Mesendoderm (in vitro differentiated cells): ENCODE data around the gene HPS3.

ENCODE experiments used
- DNase-seq: peaks from one replicate; pipeline ENCODE4 v3.0.0; 2013
- H2AK5ac ChIP-seq: 2 replicates; pipeline ENCODE4 v1.6.1; 2013; ENCODE audit warnings: low read length, inconsistent platforms
- H2BK120ac ChIP-seq: 2 replicates; pipeline ENCODE4 v1.6.1; 2013; ENCODE audit warnings: low read depth, mild to moderate bottlenecking, low read length, moderate library complexity, mixed read lengths
- H2BK15ac ChIP-seq: replicated peaks from 2 replicates; pipeline ENCODE4 v1.6.1; 2013; ENCODE audit warnings: low read depth, mild to moderate bottlenecking, moderate library complexity
- H2BK5ac ChIP-seq: 2 replicates; pipeline ENCODE4 v1.6.1; 2013; ENCODE audit warnings: low read length, inconsistent platforms
- H3K18ac ChIP-seq: 2 replicates; pipeline ENCODE4 v1.6.1; 2013; ENCODE audit warnings: mild to moderate bottlenecking, low read length, mixed read lengths
- H3K23ac ChIP-seq: one replicate; pipeline ENCODE4 v1.6.1; 2013; ENCODE audit warnings: low read length
- H3K27ac ChIP-seq: 2 replicates; pipeline ENCODE4 v1.5.1; 2013; ENCODE audit warnings: low read depth, mild to moderate bottlenecking, inconsistent platforms, low read length, moderate library complexity
- H3K27me3 ChIP-seq: 2 replicates; pipeline ENCODE4 v1.6.1; 2013; ENCODE audit warnings: low read length, control low read depth, mild to moderate bottlenecking, inconsistent platforms; ENCODE audit not compliant: insufficient read depth, poor library complexity
- H3K36me3 ChIP-seq: 2 replicates; pipeline ENCODE4 v1.6.1; 2013; ENCODE audit warnings: low read length, inconsistent platforms; ENCODE audit not compliant: control insufficient read depth, insufficient read depth
- H3K4ac ChIP-seq: one replicate; pipeline ENCODE4 v1.6.1; 2013; ENCODE audit warnings: low read depth, mild to moderate bottlenecking, low read length, moderate library complexity
- H3K4me1 ChIP-seq: 2 replicates; pipeline ENCODE4 v1.6.1; 2013; ENCODE audit warnings: low read depth, low read length, inconsistent platforms; ENCODE audit not compliant: control insufficient read depth
- H3K4me2 ChIP-seq: 2 replicates; pipeline ENCODE4 v1.6.1; 2013; ENCODE audit warnings: low read length
- H3K4me3 ChIP-seq: 2 replicates; pipeline ENCODE4 v1.5.1; 2013; ENCODE audit warnings: mild to moderate bottlenecking, low read length
- H3K56ac ChIP-seq: one replicate; pipeline ENCODE4 v1.6.1; 2013; ENCODE audit warnings: low read length
- H3K79me1 ChIP-seq: 2 replicates; pipeline ENCODE4 v1.6.1; 2013; ENCODE audit warnings: low read length, inconsistent platforms
- H3K79me2 ChIP-seq: 2 replicates; pipeline ENCODE4 v1.6.1; 2013; ENCODE audit warnings: mild to moderate bottlenecking, low read length; ENCODE audit not compliant: control insufficient read depth, insufficient read depth
- H3K9ac ChIP-seq: 2 replicates; pipeline ENCODE4 v1.6.1; 2013; ENCODE audit warnings: low read length, inconsistent platforms
- H4K5ac ChIP-seq: one replicate; pipeline ENCODE4 v1.6.1; 2013; ENCODE audit warnings: low read length
- H4K8ac ChIP-seq: one replicate; pipeline ENCODE4 v1.6.1; 2013; ENCODE audit warnings: low read depth, mild to moderate bottlenecking, control low read depth, low read length, moderate library complexity
- WGBS: extraction: QIAGEN DNeasy Blood & Tissue Kit; methylation state at CpG from one replicate; pipeline ENCODE4 v1.1.7; 2013; ENCODE audit warnings: low lambda C conversion rate, missing lambda C conversion rate; ENCODE audit not compliant: insufficient coverage; ENCODE audit errors: extremely low coverage; 5-methylcytosine and 5-hydroxymethylcytosine counted together

HPS3 gene

DNA sequence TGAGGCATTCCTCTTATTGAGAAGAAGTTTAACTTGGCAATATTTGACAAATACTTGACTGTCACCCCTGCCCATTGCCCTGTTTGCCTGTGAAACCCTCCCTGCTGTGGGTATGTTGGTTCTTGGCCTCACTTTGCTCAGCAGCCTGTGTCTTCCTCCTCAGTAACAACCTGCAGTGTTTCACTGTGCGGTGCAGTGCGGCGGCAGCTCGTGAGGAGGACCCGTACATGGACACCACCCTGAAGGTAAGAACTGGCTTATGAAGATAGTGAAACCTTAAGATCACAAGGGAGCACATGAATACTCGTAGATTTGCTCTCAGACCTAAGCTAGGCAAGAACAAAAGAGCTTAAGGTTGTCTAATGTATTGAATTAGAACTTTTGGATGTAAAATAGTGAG, 21.0 kb downstream of the HPS3 start:
- Histone ChIP-seq H3K36me3 (no peaks in the 10 kb centered on the region), H2BK120ac (no peak overlapping the region)
- WGBS = no CpG with 5 or more reads among the region's 6 CpGs

DNA sequence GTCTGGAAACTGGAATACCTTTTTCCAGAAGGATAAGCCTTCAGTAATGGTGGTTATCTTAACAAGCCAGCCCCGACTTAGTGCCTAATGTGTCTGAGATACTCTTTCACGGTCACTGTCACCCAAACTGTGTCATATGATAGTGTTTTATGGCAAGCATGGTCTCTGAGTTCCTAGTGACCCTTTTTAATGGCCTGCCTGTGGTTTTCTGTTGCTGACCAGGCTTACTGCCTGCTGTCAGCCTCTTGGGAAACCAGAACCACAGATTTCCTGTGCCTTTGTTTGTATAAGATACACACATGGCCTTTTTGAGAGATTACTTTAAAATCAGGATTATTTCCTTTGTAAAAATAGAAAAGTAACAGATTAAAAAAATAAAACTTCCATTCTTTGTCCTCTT, 22.4 kb downstream of the HPS3 start:
- H3K79me2 ChIP-seq = no peaks in the 10 kb centered on the region
- no peak overlapping the region for H3K4ac ChIP-seq
- H3K9ac ChIP-seq = no peak overlapping the region
- no peak overlapping the region for H2AK5ac ChIP-seq
- H3K4me2 ChIP-seq = no peak overlapping the region
- peak; percentile 59 for DNase-seq
- peaks cover 3% of the 10 kb centered on the region for H3K4me1 ChIP-seq
- H2BK5ac ChIP-seq = no peak overlapping the region
- H3K79me1 ChIP-seq = no peaks in the 10 kb centered on the region
- H3K4me3 ChIP-seq = no peak overlapping the region
- no peaks in the 10 kb centered on the region for H3K36me3 ChIP-seq
- H3K23ac ChIP-seq = no peak overlapping the region
- peak overlapping the region; percentile 76 for H3K18ac ChIP-seq
- H4K5ac ChIP-seq = no peak overlapping the region
- WGBS = no CpG with 5 or more reads among the region's 2 CpGs
- no peak overlapping the region for H2BK120ac ChIP-seq
- no peak overlapping the region for H4K8ac ChIP-seq
- no peak overlapping the region for H3K27ac ChIP-seq
- no peak overlapping the region for H2BK15ac ChIP-seq
- no peaks in the 10 kb centered on the region for H3K27me3 ChIP-seq
- H3K56ac ChIP-seq = no peak overlapping the region

More for the DNA sequence above, 21.0 kb downstream of the HPS3 start:
- Histone ChIP-seq H3K4ac (no peak overlapping the region), H3K56ac (no peak overlapping the region), H3K27me3 (no peaks in the 10 kb centered on the region), H4K8ac (no peak overlapping the region), H2BK15ac (no peak overlapping the region), H2AK5ac (no peak overlapping the region), H3K4me2 (no peak overlapping the region), H2BK5ac (no peak overlapping the region), H3K79me2 (no peaks in the 10 kb centered on the region), H3K79me1 (no peaks in the 10 kb centered on the region), H3K18ac (no peak overlapping the region), H3K23ac (no peak overlapping the region), H3K9ac (no peak overlapping the region), H4K5ac (no peak overlapping the region), H3K4me3 (no peak overlapping the region), H3K4me1 (peaks cover 3% of the 10 kb centered on the region), H3K27ac (no peak overlapping the region)
- DNase-seq = no peak

- Histone ChIP-seq H2BK120ac (no peak overlapping the region), H2BK15ac (no peak overlapping the region), H3K36me3 (no peaks in the 10 kb centered on the region), H3K4me3 (no peak overlapping the region), H3K27ac (peak overlapping the region; percentile 30), H3K9ac (no peak overlapping the region), H2BK5ac (no peak overlapping the region), H3K18ac (no peak overlapping the region), H4K5ac (no peak overlapping the region), H3K79me2 (no peaks in the 10 kb centered on the region), H3K4me1 (peaks cover 3% of the 10 kb centered on the region), H3K4me2 (no peak overlapping the region), H3K56ac (peak overlapping the region; percentile 46), H3K4ac (no peak overlapping the region), H2AK5ac (no peak overlapping the region), H3K27me3 (no peaks in the 10 kb centered on the region), H3K79me1 (no peaks in the 10 kb centered on the region), H3K23ac (no peak overlapping the region), H4K8ac (no peak overlapping the region)
- DNase-seq = peak; percentile 62
- WGBS = no CpG with 5 or more reads among the region's 2 CpGs
Measured at GRCh38 chr3:149152420-149152819, 23.0 kb downstream of the HPS3 start.

DNA sequence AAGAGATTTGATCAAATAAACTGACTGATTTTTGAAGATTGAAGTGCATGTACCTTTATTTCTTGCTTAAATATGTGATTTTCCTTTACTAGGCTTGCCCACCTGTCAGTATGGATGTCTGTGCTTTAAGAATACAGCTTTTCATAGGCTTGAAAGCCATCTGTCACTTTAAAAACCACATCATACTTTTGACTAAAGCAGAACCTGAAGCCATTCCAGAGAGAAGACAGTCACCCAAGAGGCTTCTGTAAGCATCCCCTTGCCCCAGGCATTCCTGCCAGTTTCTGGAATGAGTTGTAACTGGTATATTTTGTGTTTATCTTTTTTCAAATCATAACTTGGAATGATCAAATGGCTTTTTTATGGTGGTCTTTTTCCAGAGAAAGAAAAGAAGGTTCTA, 24.0 kb downstream of the HPS3 start:
- Histone ChIP-seq H2BK5ac (no peak overlapping the region), H2AK5ac (no peak overlapping the region), H3K27ac (no peak overlapping the region), H3K79me2 (no peaks in the 10 kb centered on the region), H4K5ac (no peak overlapping the region), H4K8ac (no peak overlapping the region), H3K36me3 (no peaks in the 10 kb centered on the region), H3K9ac (no peak overlapping the region), H3K79me1 (no peaks in the 10 kb centered on the region), H2BK120ac (no peak overlapping the region), H3K18ac (no peak overlapping the region), H3K4me2 (no peak overlapping the region), H3K23ac (no peak overlapping the region), H3K56ac (no peak overlapping the region), H3K4ac (no peak overlapping the region), H3K4me1 (peaks cover 3% of the 10 kb centered on the region), H2BK15ac (no peak overlapping the region), H3K4me3 (no peak overlapping the region), H3K27me3 (no peaks in the 10 kb centered on the region)
- DNase-seq = no peak

GRCh38 chr3:149160754-149161300, 31.4 kb downstream of the HPS3 start:
- Histone ChIP-seq H3K9ac (no peak overlapping the region), H3K79me1 (no peaks in the 10 kb centered on the region), H4K5ac (no peak overlapping the region), H3K23ac (no peak overlapping the region), H4K8ac (no peak overlapping the region), H3K4ac (no peak overlapping the region), H2BK120ac (no peak overlapping the region), H3K27ac (no peak overlapping the region), H3K18ac (no peak overlapping the region), H3K4me1 (no peaks in the 10 kb centered on the region), H3K27me3 (no peaks in the 10 kb centered on the region), H2BK15ac (no peak overlapping the region), H3K36me3 (peaks cover 1% of the 10 kb centered on the region), H3K79me2 (no peaks in the 10 kb centered on the region), H3K56ac (no peak overlapping the region), H2BK5ac (no peak overlapping the region), H3K4me2 (no peak overlapping the region), H3K4me3 (no peak overlapping the region), H2AK5ac (no peak overlapping the region)
- no CpG with 5 or more reads among the region's 4 CpGs for WGBS
- DNase-seq = no peak

GRCh38 chr3:149162007-149162406, 32.6 kb downstream of the HPS3 start:
- Histone ChIP-seq H2AK5ac (no peak overlapping the region), H3K18ac (no peak overlapping the region), H3K27ac (no peak overlapping the region), H4K5ac (no peak overlapping the region), H3K27me3 (no peaks in the 10 kb centered on the region), H4K8ac (no peak overlapping the region), H3K9ac (no peak overlapping the region), H2BK5ac (no peak overlapping the region), H3K36me3 (peaks cover 1% of the 10 kb centered on the region), H3K79me1 (no peaks in the 10 kb centered on the region), H3K79me2 (no peaks in the 10 kb centered on the region), H2BK15ac (no peak overlapping the region), H3K4me1 (no peaks in the 10 kb centered on the region), H3K56ac (no peak overlapping the region), H3K4me2 (no peak overlapping the region), H3K4ac (no peak overlapping the region), H2BK120ac (no peak overlapping the region), H3K23ac (no peak overlapping the region), H3K4me3 (no peak overlapping the region)
- DNase-seq = no peak
- no CpG with 5 or more reads among the region's 2 CpGs for WGBS
